Keratinocyte (primary cell): ENCODE results near the gene SELENBP1.

Source experiments
- EZH2 ChIP-seq: IDR thresholded peaks from one replicate; pipeline ENCODE4 v1.6.1; 2012; ENCODE audit warnings: inconsistent platforms, mild to moderate bottlenecking, low read length, moderate library complexity
- TF ChIP-seq, protein P1 (sequence below), 3 experiments: IDR thresholded peaks in 1 of 3; conservative IDR thresholded peaks in 1 of 3; optimal IDR thresholded peaks in 1 of 3; 2 replicates in 2 of 3; 3 replicates in 1 of 3; pipeline versions ENCODE3 to v1.5.1; 2011; ENCODE audit warnings: low read length in 3 of 3, mild to moderate bottlenecking in 3 of 3, moderate library complexity in 2 of 3, control low read depth in 1 of 3, inconsistent platforms in 1 of 3; ENCODE audit not compliant: insufficient read depth in 2 of 3; ENCODE audit errors: extremely low read depth in 1 of 3

DNA sequence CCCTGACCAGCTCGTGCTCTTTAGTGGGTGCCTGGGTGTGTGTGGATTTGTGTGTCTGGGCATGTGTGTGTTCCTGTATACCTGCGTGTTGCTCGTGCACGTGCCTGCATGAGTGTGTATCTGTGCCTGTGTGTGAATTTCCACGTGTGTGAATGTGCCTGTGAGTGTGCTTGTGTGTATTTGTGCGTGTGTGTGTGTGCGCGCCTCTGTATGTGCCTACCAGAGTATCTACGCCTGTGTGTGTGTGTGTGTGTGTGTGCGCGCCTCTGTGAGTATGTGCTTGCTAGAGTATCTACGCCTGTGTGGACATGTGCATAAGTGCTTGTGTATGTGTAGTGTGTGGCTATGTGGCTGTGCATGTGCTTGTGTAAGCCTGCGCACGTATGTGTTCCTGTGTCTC is 691 bp upstream of the SELENBP1 start:
- TF ChIP-seq, protein P1, sequence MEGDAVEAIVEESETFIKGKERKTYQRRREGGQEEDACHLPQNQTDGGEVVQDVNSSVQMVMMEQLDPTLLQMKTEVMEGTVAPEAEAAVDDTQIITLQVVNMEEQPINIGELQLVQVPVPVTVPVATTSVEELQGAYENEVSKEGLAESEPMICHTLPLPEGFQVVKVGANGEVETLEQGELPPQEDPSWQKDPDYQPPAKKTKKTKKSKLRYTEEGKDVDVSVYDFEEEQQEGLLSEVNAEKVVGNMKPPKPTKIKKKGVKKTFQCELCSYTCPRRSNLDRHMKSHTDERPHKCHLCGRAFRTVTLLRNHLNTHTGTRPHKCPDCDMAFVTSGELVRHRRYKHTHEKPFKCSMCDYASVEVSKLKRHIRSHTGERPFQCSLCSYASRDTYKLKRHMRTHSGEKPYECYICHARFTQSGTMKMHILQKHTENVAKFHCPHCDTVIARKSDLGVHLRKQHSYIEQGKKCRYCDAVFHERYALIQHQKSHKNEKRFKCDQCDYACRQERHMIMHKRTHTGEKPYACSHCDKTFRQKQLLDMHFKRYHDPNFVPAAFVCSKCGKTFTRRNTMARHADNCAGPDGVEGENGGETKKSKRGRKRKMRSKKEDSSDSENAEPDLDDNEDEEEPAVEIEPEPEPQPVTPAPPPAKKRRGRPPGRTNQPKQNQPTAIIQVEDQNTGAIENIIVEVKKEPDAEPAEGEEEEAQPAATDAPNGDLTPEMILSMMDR (optimal IDR thresholded peaks at IDR 0.05 in 1 of 3, IDR thresholded peaks at IDR 0.05 in 1 of 3, conservative IDR thresholded peaks at IDR 0.05 in 1 of 3; ENCODE audit: extremely low read depth in 1 of 3, insufficient read depth in 2 of 3, low read length in 3 of 3): no peak
- TF ChIP-seq EZH2: no peak
